ENCODE data around the gene KRTAP2-2. TPM values are rescaled to one million over a fixed set of nuclear protein-coding genes. Genes with fewer than 3 reads are reported as not detected.

The KRTAP2-2 gene
- total and polyA plus RNA-seq, 2 of the 13 experiments (the other 11 are each of a cell fraction or from before 2014, with no cell fraction given) = not detected

- ChIA-PET POLR2A (interaction anchor here (0.6 to 1.4 kb wide), 3 partner anchors 103 to 156 kb away, joined by 3 to 15 read pairs (median 3); no protein-coding TSS in a partner anchor), CTCF (ENCODE audit: low intra/inter-chr PET ratio, low total read pairs) (no interaction called here)
- peak; percentile 36 for DNase-seq (ENCODE audit: low spot score)
- Histone ChIP-seq H3K27me3 (ENCODE audit: control insufficient read depth in 1 of 2, insufficient read depth in 2 of 2, low read length in 2 of 2) (no peaks in the 10 kb centered on the region), H3K4me1 (ENCODE audit: insufficient read depth, low read length) (peaks cover 55% of the 10 kb centered on the region), H3K27ac (ENCODE audit: extremely low read length, insufficient read depth, low read length) (peak within 1 kb of the TSS; percentile 79), H3K9ac (ENCODE audit: insufficient read depth, low read depth, low read length) (peak within 1 kb of the TSS; percentile 51), H3K79me2 (ENCODE audit: insufficient read depth, low read length) (no peaks in the 10 kb centered on the region), H3K4me2 (ENCODE audit: low read depth, low read length) (peak within 1 kb of the TSS; percentile 51), H3K4me3 (replicated peaks in 1 of 3; ENCODE audit: insufficient read depth in 1 of 3, low read depth in 2 of 3, low read length in 3 of 3) (no peak within 1 kb of the TSS; a peak in 1 of 6 replicates), H3K9me3 (ENCODE audit: low read length) (no peaks in the 10 kb centered on the region), H4K20me1 (ENCODE audit: insufficient read depth, low read length) (no peaks in the 10 kb centered on the region), H2AFZ (ENCODE audit: low read length) (no peak within 1 kb of the TSS), H3K36me3 (replicated peaks in 1 of 2; ENCODE audit: control insufficient read depth in 1 of 2, insufficient read depth in 2 of 2, low read length in 2 of 2) (no peaks in the 10 kb centered on the region)
- intact Hi-C loops (cut with micrococcal nuclease; ENCODE audit: unreplicated experiment) (no loop called here), in situ Hi-C loops (cut with HindIII; ENCODE audit: extremely low pct_ligation_motif_present, low pct_unique_long_range_greater_than_20kb) (no loop called here)
- no TSS peak for BruUV-seq (replicated peaks)
- ATAC-seq = no peak
- no peak for FAIRE-seq
- 91% methylated on average over 6 of the region's 6 CpGs for WGBS (ENCODE audit: low lambda C conversion rate)
- TF ChIP-seq, protein P1, sequence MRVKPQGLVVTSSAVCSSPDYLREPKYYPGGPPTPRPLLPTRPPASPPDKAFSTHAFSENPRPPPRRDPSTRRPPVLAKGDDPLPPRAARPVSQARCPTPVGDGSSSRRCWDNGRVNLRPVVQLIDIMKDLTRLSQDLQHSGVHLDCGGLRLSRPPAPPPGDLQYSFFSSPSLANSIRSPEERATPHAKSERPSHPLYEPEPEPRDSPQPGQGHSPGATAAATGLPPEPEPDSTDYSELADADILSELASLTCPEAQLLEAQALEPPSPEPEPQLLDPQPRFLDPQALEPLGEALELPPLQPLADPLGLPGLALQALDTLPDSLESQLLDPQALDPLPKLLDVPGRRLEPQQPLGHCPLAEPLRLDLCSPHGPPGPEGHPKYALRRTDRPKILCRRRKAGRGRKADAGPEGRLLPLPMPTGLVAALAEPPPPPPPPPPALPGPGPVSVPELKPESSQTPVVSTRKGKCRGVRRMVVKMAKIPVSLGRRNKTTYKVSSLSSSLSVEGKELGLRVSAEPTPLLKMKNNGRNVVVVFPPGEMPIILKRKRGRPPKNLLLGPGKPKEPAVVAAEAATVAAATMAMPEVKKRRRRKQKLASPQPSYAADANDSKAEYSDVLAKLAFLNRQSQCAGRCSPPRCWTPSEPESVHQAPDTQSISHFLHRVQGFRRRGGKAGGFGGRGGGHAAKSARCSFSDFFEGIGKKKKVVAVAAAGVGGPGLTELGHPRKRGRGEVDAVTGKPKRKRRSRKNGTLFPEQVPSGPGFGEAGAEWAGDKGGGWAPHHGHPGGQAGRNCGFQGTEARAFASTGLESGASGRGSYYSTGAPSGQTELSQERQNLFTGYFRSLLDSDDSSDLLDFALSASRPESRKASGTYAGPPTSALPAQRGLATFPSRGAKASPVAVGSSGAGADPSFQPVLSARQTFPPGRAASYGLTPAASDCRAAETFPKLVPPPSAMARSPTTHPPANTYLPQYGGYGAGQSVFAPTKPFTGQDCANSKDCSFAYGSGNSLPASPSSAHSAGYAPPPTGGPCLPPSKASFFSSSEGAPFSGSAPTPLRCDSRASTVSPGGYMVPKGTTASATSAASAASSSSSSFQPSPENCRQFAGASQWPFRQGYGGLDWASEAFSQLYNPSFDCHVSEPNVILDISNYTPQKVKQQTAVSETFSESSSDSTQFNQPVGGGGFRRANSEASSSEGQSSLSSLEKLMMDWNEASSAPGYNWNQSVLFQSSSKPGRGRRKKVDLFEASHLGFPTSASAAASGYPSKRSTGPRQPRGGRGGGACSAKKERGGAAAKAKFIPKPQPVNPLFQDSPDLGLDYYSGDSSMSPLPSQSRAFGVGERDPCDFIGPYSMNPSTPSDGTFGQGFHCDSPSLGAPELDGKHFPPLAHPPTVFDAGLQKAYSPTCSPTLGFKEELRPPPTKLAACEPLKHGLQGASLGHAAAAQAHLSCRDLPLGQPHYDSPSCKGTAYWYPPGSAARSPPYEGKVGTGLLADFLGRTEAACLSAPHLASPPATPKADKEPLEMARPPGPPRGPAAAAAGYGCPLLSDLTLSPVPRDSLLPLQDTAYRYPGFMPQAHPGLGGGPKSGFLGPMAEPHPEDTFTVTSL (CRISPR knock-in tag; IDR thresholded peaks at IDR 0.05; ENCODE audit: borderline replicate concordance) = no peak
- TF ChIP-seq MXD4 (CRISPR knock-in tag; IDR thresholded peaks at IDR 0.05) = no peak
- no peak for TF ChIP-seq PTBP1 (IDR thresholded peaks at IDR 0.05; ENCODE audit: low read depth, low read length, poor library complexity, severe bottlenecking)
- TF ChIP-seq, protein P2, sequence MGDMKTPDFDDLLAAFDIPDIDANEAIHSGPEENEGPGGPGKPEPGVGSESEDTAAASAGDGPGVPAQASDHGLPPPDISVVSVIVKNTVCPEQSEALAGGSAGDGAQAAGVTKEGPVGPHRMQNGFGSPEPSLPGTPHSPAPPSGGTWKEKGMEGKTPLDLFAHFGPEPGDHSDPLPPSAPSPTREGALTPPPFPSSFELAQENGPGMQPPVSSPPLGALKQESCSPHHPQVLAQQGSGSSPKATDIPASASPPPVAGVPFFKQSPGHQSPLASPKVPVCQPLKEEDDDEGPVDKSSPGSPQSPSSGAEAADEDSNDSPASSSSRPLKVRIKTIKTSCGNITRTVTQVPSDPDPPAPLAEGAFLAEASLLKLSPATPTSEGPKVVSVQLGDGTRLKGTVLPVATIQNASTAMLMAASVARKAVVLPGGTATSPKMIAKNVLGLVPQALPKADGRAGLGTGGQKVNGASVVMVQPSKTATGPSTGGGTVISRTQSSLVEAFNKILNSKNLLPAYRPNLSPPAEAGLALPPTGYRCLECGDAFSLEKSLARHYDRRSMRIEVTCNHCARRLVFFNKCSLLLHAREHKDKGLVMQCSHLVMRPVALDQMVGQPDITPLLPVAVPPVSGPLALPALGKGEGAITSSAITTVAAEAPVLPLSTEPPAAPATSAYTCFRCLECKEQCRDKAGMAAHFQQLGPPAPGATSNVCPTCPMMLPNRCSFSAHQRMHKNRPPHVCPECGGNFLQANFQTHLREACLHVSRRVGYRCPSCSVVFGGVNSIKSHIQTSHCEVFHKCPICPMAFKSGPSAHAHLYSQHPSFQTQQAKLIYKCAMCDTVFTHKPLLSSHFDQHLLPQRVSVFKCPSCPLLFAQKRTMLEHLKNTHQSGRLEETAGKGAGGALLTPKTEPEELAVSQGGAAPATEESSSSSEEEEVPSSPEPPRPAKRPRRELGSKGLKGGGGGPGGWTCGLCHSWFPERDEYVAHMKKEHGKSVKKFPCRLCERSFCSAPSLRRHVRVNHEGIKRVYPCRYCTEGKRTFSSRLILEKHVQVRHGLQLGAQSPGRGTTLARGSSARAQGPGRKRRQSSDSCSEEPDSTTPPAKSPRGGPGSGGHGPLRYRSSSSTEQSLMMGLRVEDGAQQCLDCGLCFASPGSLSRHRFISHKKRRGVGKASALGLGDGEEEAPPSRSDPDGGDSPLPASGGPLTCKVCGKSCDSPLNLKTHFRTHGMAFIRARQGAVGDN (CRISPR knock-in tag; IDR thresholded peaks at IDR 0.05) = peak; percentile 73
- no peak for TF ChIP-seq PAXIP1 (CRISPR knock-in tag; conservative IDR thresholded peaks at IDR 0.05)
- no peak for TF ChIP-seq ATF1 (CRISPR knock-in tag; IDR thresholded peaks at IDR 0.05)
- TF ChIP-seq, protein P3, sequence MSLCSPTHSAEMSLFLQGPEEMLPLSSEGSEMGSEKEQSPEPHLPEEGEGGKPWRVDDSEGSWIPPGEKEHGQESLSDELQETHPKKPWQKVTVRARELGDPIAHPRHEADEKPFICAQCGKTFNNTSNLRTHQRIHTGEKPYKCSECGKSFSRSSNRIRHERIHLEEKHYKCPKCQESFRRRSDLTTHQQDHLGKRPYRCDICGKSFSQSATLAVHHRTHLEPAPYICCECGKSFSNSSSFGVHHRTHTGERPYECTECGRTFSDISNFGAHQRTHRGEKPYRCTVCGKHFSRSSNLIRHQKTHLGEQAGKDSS (CRISPR knock-in tag; IDR thresholded peaks at IDR 0.05; ENCODE audit: borderline replicate concordance, low read depth) = no peak
- TF ChIP-seq ZNF547 (CRISPR knock-in tag; IDR thresholded peaks at IDR 0.05) = no peak
- TF ChIP-seq FOXM1 (CRISPR knock-in tag; IDR thresholded peaks at IDR 0.05) = no peak
Observed at GRCh38 chr17:41060052-41060604, 5.1 kb upstream of the KRTAP2-2 start, which contains the start of gene KRTAP2-3. Gene KRTAP2-3, minus strand, starts transcription at chr17:41060114. Its CDS starts 64 bp downstream, at chr17:41060050.

Measured in HepG2 (cell line).